ENCODE results near the gene TGIF2.
A peak's percentile ranks its signal among the peaks of the same experiment; 100 is the strongest.

The TGIF2 gene

GRCh38 chr20:36573103-36573797 lies at the start of gene TGIF2:
Gene TGIF2, plus strand, starts transcription at chr20:36573597. Its CDS starts 5,178 bp downstream, at chr20:36578775.
- DNase-seq, result peak; percentile 80

- no peak for DNase-seq
Observed at GRCh38 chr20:36525620-36526365, 47.6 kb upstream of the TGIF2 start.

DNA sequence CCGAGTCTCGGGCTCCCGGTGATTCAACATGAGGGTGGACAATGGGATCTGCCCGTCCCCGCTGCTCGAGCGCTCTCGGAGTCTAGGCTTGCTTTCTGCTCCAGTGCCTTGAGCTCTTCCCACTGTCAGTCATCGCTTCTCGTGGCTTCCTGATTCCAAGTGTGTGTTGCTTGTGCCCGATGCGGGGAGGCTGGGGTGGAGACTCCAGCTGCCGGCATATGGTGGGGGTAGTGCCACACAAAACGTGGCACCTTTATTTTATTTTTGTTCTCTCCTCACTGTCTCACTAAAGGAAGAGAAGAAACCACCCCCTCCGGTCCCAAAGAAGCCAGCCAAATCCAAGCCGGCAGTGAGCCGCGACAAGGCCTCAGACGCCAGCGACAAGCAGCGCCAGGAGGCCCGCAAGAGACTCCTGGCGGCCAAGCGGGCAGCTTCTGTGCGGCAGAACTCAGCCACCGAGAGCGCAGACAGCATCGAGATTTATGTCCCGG lies 46.8 kb upstream of the TGIF2 start:
- DNase-seq, result no peak

DNA sequence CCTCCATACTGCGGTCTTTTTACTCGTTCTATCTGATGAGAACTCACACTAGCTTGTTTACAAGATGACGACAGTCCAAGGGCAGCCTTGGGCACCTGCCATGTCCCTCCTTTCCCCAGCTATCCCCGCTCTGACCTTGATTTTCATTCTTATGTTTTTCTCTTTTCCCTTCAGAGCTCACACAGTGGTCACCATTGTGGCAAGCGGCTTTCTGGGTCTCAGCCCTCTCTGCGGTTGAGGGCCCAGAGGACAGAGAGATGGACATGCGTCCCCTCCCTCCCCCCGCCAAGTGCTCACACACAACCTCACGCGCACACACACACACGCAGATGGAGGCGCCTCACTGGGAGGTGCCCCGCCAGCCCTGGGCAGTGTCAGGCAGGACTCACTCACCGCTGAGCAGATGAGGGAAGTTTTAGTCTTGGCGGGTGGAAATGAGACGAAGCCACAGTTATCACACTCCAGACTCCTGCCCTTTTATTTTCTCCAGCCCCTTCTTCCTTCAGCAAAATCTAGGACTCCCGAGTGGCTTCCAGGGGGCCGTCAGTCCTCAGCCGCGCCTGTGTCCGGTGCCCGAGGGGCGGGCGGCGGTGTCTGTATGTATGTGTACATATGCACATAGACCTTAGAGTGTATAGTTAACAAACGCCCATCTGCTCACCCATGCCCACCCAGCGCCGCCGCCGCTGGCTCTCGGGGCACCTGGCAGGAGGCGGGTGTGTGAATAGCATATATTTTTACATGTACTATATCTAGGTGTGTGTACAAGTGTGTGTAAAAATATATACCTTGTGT lies 45.9 kb upstream of the TGIF2 start:
- DNase-seq, result no peak

DNA sequence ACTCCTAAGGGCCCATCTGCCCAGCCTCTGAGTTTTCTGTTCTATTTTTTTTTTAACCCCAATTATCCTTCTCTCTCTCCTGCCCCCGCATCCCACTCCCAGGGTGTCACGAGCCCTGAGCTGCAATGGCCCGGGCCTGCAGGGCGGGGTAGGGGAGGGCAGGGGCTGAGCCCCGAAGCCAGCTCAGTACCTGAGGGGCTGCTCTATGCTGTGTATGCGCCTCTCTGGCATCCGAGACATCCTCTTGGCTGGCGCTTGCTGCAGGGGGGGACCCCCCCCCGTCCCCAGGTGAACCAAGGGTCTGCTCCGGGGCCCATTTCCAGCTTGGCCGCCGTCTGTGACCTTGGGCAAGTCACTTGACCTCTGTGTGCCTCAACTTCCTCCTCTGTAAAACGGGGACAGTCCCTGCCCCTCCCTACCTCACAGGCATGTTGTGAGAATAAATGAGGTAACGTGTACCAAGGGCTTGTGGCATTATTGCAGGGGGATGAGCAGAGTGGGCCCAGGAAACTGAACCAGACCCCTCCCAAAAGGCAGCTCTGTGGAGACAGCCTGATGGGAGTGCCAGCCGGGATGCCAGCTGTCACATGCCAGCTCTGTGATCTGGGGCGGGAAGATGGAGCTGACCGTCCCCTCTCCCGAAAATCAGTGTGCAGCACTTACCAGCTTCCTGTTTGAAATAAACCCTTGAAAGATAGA lies 45.1 kb upstream of the TGIF2 start:
- DNase-seq, result no peak

DNA sequence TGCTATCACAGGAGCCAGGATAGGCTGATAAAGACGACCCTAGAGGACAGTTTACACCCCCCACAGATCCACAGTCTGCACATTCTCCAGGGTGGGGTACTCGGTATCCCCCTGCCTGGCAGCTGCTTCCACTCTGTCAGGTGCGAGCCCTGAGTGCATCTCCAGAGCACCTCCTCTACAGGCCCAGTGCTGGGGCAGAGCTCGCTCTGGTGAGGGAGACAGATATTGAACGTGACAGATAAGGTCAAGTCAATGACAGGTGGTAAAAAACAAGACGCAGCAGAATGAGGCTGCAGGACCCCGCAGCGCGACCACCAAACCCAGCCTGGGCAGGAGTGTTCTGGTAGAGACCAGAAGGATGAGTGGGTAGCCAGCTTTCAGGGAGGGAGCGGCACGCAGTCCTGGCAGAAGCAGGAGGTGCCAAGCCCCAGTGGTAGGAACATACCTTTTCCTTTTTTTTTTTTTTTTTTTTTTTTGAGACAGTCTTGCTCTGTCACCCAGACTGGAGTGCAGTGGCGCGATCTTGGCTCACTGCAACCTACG lies 44.5 kb upstream of the TGIF2 start:
- DNase-seq, result no peak

DNA sequence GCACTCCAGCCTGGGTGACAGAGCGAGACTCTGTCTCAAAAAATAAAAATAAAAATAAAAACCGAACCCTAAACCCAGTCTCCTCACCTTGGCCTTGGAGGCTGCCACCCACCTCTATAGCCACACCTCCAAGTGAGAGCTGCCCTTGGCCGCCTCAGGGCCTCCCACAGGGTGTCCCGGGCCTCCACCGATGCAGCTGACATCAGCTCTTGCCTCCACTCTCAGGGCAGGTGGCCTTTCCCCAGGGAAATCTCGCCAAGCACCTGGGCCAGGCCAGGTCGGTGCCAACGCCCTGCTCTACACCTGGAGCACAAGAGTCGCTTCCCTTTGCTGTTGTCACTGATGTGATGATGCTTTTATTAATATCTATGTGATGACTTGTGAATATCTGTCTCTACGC lies 41.0 kb upstream of the TGIF2 start:
- DNase-seq, result no peak

DNA sequence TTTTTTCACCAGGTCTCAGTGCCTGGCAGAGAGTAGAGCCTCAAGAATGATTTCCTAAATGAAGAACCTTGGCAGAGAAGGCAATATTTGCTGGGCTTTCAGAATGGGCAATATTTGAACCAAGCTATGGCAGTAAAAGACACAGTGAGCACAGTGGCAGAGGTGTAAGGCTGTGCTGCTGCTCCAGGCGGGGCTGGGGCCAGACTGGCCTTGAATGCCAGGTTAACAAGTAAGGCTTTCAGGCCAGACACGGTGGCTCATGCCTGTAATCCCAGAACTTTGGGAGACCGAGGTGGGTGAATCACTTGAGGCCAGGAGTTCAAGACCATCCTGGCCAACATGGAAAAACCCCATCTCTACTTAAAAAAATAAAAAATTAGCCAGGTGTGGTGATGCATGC lies 40.6 kb upstream of the TGIF2 start:
- DNase-seq, result no peak

DNA sequence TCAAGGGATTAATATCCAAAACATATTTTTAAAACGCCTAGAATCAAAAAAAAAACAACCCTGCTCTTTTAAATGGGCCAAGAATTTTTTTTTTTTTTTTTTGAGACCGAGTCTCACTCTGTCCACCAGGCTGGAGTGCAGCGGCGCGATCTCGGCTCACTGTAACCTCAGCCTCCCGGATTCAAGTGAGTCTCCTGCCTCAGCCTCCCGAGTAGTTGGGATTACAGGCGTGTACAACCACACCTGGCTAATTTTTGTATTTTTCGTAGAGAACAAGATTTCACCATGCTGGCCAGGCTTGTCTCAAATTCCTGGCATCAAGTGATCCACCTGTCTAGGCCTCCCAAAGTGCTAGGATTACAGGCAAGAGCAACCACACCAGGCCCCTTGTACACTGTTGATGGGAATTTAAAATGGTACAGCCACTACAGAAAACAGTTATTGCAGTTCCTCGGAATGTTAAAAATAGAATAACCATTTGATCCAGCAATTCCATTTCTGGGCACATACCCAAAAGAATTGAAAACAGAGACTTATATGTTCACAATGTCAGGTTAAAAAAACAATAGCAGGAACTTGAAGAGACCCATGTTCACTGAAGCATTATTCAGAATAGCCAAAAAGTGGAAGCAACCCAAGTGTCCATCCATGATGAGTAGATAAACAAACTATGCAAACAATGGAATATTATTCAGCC lies 35.2 kb upstream of the TGIF2 start:
- no peak for DNase-seq

GRCh38 chr20:36540551-36541211 lies 32.7 kb upstream of the TGIF2 start:
- no peak for DNase-seq

DNA sequence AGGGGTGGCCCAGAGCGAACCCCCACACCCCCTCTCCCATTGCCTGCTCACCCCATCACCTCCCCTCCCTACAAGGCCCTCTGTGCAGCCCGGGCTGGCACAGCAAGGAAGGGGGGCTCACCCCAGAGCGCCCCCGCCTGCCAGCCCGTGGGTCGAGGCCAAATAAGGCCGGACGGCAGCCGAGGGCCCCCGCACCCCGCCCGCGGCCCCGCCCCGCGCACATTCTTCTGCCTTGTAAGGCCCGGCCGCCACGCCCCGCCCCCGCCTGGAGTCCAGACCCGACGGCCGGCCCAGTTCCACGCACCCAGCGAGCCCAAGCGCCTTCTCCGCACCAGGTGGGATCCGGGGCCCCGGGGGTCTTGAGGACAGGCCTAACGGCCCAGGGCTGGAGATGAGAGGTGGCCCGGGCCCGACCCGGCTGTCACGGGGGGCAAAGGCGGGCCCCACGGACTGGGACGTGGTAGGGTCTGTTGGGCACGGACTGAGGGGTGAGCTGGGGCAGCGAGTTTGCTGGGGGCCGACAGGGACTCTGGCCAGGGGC lies 32.1 kb upstream of the TGIF2 start, which contains the start of gene MYL9:
MYL9 (plus strand) TSS at position 293 of the 541 bp plus-strand sequence. CDS start 3,366 bp downstream, outside the sequence.
- no peak for DNase-seq

DNA sequence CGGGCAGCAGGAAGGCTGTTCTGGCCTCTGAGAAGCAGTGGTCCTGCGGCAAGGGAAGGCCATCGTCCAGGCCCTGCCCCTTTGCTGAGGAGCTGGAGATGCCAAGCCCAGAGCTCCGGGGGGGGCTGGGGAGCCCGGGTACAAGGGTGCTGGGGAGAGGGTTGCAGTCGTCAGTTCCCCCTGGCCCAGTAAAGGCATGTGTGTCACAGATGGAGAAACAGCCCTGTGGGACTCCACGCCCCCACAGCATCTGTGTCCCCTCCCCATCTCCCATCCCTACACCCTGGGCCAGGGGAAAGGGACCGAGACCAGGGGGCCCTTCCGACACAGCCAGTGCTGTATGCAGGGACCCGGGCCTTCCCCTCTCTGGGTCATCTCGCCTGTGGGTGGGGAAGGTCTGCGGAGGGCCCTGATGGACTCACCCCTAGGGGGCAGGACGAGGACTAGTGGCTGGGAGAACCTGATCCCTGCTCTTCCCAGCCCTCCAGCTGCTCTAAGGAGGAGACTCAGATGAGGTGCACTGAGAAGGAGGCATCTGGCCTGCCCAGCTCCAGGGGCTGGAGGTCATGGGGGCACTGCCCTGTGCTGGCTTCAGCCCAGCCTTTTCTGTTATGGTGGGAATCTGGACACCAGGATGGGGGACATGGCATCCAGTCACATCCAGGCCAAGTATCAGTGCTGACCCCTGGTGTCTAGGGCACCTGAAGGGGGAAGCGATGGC lies 31.5 kb upstream of the TGIF2 start:
- no peak for DNase-seq

GRCh38 chr20:36542516-36543183 lies 30.7 kb upstream of the TGIF2 start:
- DNase-seq, result no peak

DNA sequence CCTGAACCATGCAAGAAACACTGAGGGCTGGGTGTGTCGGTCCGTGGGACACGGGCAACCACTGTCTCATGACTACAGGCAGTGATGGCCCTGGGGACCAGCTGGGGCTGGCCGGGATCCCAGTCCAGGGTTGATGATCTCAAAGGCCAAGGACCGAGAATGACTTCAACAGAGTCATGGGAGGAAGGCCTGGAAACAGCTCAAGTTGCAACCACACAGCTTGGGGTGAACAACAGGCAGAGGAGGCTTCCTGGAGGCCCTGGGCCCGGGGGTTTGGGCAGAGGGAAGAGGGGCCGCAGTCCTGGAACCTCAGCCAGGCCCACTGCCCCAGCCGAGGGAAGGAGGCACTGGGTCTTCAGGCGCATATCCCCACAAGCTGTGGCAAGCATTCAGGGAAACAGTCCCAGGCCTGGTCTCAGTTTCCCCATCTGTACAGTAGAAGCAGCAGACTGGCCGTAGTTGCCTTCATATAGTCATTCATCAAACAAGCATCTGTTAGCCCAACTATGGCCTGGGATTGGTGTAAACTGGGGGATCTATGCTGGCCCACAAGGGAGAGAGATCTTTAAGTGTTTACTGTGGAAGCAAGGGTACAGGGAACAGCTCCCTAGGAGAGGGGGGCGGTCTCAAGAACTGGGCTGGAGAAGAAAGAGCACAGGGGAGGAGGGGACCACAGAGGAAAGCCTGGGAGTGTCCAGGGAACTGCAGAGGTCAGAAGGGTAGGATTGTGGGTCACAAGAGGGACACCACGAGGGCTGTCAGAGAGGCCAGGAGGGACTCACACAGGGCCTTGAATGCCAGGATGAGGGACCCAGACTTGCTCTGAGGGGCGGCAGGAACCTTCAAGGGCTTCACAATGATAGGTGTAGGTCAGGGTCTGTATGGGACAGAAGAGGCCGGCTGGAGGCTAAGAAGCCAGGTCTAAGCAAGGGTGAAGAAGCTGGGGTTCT lies 29.9 kb upstream of the TGIF2 start:
- no peak for DNase-seq

- DNase-seq, result no peak
Observed at GRCh38 chr20:36544134-36545018, 29.0 kb upstream of the TGIF2 start.

DNA sequence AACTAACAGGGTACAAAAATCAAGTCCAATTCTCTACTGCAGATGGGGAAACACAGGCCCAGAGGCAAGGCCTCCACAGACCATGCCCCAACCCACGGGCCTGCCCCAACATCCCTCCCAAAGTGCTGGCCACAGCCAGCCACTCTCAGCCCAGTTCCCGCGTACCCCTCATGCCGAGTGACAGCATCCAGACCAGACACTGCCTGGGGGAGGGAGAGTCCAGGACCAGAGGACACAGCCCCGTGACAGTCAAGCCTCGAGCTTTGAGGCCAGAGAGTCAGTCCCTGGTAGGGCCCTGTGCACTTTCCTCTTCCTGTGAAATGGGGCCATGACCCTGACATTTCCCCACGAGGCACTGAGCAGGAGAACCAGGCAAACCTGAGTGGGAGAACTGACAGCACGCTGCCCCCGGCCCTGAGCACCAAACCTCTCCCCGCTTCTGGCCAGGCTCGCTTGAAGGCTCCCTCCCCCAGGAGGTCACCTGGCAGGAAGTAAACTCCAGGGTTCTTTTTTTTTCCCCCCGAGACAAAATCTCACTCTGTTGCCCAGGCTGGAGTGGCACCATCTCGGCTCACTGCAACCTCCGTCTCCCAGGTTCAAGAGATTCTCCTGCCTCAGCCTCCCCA lies 27.2 kb upstream of the TGIF2 start:
- no peak for DNase-seq

Measured in activated effector memory CD4-positive, alpha-beta T cell treated with Interleukin-2 at 50 U/mL for 16 hours (primary cell).